ENCODE measurements around the gene SORCS2. TPM values are rescaled to one million over a fixed set of nuclear protein-coding genes. Genes with fewer than 3 reads are reported as not detected.

SORCS2 gene
- total and polyA plus RNA-seq, 2 of the 8 experiments (the other 6 are each of a cell fraction or from before 2014, with no cell fraction given), result 0.36 to 1.8 TPM

- Histone ChIP-seq H2BK15ac (ENCODE audit: low read length) (no peak overlapping the region), H3K36me3 (ENCODE audit: control insufficient read depth in 2 of 4, insufficient read depth in 4 of 4, low read length in 3 of 4) (no peaks in the 10 kb centered on the region), H3K4me3 (ENCODE audit: extremely low read depth in 1 of 4, insufficient read depth in 2 of 4, low read depth in 3 of 4, low read length in 4 of 4) (no peak overlapping the region), H3K4me2 (ENCODE audit: insufficient read depth in 1 of 2, low read depth in 2 of 2, low read length in 2 of 2) (no peak overlapping the region), H3K27me3 (replicated peaks in 1 of 4; ENCODE audit: control insufficient read depth in 3 of 4, extremely low read depth in 1 of 4, insufficient read depth in 3 of 4, low read length in 3 of 4) (peaks cover 0 to 2% (median 0%) of the 10 kb centered on the region in 4 experiments; a peak in 1 of 7 replicates), H3K9me3 (ENCODE audit: insufficient read depth in 2 of 2, low read depth in 1 of 2, low read length in 1 of 2) (no peaks in the 10 kb centered on the region), H2BK20ac (ENCODE audit: low read length) (no peak overlapping the region; the same call in 1 of the 2 replicates), H3K23ac (ENCODE audit: insufficient read length) (no peak overlapping the region), H3K4me1 (replicated peaks in 1 of 4; ENCODE audit: control insufficient read depth in 3 of 4, insufficient read depth in 4 of 4, low read length in 3 of 4) (peaks cover 0 to 21% (median 5%) of the 10 kb centered on the region in 4 experiments; a peak in 4 of 7 replicates), H2AK5ac (ENCODE audit: low read depth, low read length) (no peak overlapping the region), H2AFZ (ENCODE audit: low read length) (no peak overlapping the region), H2BK5ac (ENCODE audit: low read depth, low read length) (no peak overlapping the region), H4K8ac (ENCODE audit: extremely low read depth, insufficient read depth, low read length) (no peak overlapping the region), H4K5ac (ENCODE audit: insufficient read length, low read depth, low read length) (no peak overlapping the region), H3K18ac (ENCODE audit: extremely low read depth, low read length) (no peak overlapping the region), H3K79me1 (ENCODE audit: low read depth, low read length) (no peaks in the 10 kb centered on the region), H3K27ac (ENCODE audit: low read depth, low read length) (no peak overlapping the region), H3K23me2 (ENCODE audit: low read depth, low read length) (no peaks in the 10 kb centered on the region), H4K91ac (replicated peaks; ENCODE audit: insufficient read length, low read length) (no peak overlapping the region), H3K4ac (replicated peaks; ENCODE audit: insufficient read length, low read depth, low read length) (no peak overlapping the region), H2BK120ac (replicated peaks; ENCODE audit: low read depth, low read length) (no peak overlapping the region), H3K14ac (ENCODE audit: insufficient read length) (no peak overlapping the region), H3K56ac (replicated peaks; ENCODE audit: insufficient read length, low read depth, low read length) (no peak overlapping the region), H4K20me1 (replicated peaks in 1 of 2; ENCODE audit: control insufficient read depth in 1 of 2, insufficient read depth in 2 of 2, low read length in 2 of 2) (no peaks in the 10 kb centered on the region), H3K9ac (replicated peaks in 1 of 4; ENCODE audit: extremely low read depth in 1 of 4, low read depth in 3 of 4, low read length in 3 of 4) (no peak overlapping the region), H3K79me2 (ENCODE audit: control insufficient read depth in 1 of 2, insufficient read depth in 2 of 2, low read length in 2 of 2) (no peaks in the 10 kb centered on the region), H2BK12ac (ENCODE audit: low read depth, low read length) (no peak overlapping the region)
- TF ChIP-seq CHD2 (IDR thresholded peaks at IDR 0.05; ENCODE audit: low read length) (no peak), CBX8 (IDR thresholded peaks at IDR 0.05; ENCODE audit: borderline replicate concordance, low read depth, low read length) (no peak), KDM1A (IDR thresholded peaks at IDR 0.05; ENCODE audit: borderline replicate concordance, low read length) (peak; percentile 51; the same call in 1 of the 2 replicates)
- POLR2A ChIA-PET (ENCODE audit: partially characterized antibody), result no interaction called here
- no peak for FAIRE-seq
- no peak for DNase-seq (ENCODE audit: low read depth in 1 of 2, low spot score in 2 of 2)
- CTCF ChIA-PET (ENCODE audit: partially characterized antibody), result no interaction called here
- WGBS, 2 experiments (ENCODE audit: extremely low coverage in 1 of 2, insufficient coverage in 1 of 2, insufficient read length in 1 of 2, insufficient replicate concordance in 2 of 2, low coverage in 1 of 2, low lambda C conversion rate in 2 of 2, missing lambda C conversion rate in 1 of 2), result 95% methylated on average over 10 of the region's 10 CpGs; no CpG with 5 or more reads in 1 of the 2 experiments
Observed at GRCh38 chr4:7512946-7513345, 320.6 kb downstream of the SORCS2 start.
